RPMI7951 (cell line): Measurements from ENCODE around the gene GAREM1. TPM values are rescaled to one million over a fixed set of nuclear protein-coding genes. Genes with fewer than 3 reads are reported as not detected.
A peak's percentile ranks its signal among the peaks of the same experiment; 100 is the strongest.
"Not testable (repeated sequence)": the region's sequence is repeated elsewhere in the genome, so short reads cannot be mapped to it uniquely, and the experiment has no call there.

Source experiments
- DNase-seq: peaks from one replicate; pipeline ENCODE4 v3.0.0-alpha.2; 2012; ENCODE audit warnings: low read depth
- total RNA-seq: library from RNA; depleted of rRNA; stranded (reverse); fragments of >200 nt; shearing (Covaris generic); gene quantifications from 2 replicates; pipeline ENCODE4 v1.2.3, GENCODE V29; 2014

GAREM1 gene
- total RNA-seq, 1 experiment from 2014 or later, result 0.60 TPM

DNA sequence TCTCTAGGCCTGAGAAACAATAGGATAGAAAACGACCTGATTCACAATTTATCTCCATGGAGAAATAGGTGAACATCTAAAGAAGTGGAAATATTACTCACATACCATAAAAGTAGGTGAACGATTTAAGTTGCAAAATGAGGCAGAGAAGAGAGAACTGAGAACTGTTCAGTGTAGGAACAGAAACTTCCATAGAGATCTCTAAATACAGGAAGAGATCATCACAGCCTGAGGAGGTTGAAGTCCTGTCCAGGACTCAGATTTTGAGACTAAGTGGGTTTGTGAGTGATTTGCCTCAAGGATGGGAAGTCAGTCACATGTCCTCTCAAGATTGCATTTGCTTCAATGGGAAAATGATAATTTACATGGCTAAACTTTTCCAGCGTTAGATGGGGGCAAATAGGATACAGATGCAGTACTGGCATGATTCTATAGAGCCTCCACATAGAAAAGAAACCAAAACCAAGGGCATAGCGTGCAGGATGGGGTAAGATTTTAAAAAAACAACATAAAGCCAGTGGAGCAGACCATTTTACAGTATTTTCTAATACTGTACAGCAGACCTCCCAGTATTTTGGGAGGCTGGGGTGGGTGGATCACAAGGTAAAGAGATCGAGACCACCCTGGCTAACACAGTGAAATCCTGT is 212.0 kb downstream of the GAREM1 start:
- no peak for DNase-seq

DNA sequence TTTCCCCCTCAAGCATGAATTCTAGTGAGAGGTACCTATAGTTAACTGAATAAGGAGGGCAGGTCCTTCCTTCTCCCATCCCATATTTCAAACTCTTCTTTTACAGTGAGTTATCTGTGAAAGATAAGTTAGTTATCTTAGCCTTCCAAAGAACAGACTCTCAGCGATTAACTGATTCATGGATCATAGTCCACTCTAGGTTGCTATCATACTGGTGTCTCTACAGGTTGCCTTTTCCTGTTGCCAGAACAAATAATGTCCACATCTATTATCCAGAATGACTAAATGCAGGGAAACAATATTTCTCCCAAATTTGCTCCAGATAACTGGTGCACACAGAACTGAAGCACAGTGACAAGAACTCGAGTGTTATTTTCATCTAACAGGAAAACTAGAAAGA is 212.5 kb downstream of the GAREM1 start:
- DNase-seq, result no peak

- no peak for DNase-seq
Measured at GRCh38 chr18:32257084-32257785, 213.4 kb downstream of the GAREM1 start.

- DNase-seq, result no peak
Measured at GRCh38 chr18:32255570-32255969, 215.1 kb downstream of the GAREM1 start.

DNA sequence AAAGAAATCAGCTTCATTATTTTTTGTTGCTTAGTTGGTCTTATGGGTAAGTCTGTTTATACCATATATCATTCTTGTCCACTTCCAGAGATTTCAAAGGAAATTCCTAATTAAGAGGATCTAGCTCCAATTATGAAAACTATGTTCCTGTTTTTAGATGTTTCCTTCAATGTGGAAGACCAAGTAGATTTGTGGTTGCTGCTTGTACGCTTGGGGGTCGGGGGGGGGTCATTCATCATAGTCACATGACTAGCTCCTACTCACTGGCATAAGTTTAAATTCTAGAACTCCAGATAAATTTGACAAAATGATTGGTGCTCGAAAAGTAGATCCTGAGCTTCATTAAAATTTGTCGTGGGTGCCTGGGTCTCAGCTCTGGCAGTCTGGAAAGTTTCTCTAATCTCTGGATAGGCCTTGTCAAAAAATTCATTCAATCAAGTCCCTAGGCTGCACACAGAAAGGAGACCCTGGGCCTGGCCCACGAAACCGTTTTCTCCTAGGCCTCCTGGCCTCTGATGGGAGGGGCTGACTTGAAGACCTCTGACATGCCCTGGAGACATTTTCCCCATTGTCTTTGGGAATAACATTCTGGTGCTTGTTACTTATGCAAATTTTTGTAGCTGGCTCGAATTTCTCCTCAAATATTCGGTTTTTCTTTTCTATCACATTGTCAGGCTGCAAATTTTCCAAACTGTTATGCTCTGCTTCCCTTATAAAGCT is 218.4 kb downstream of the GAREM1 start:
- peak; percentile 13 for DNase-seq

DNA sequence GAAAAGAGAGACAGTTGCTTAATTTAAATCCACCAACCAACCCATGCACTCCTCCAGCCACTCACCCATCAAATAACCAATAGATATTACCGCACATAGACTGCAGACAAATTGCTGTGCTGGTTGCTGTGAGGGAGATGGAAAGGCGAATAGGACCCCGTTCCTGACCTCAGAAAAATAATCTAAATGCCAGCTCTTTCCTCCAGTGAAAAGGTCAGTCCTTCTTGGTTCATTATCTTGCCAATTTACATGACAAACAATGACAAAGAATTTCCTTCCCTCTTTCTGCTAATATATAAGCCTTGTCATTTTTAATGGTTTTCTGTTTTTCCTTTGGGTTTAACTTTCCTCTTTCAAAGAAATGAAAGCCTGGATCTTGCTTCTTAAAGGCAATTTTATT is 219.2 kb downstream of the GAREM1 start:
- no peak for DNase-seq

GRCh38 chr18:32249147-32249929 is 221.3 kb downstream of the GAREM1 start:
- no peak for DNase-seq

DNA sequence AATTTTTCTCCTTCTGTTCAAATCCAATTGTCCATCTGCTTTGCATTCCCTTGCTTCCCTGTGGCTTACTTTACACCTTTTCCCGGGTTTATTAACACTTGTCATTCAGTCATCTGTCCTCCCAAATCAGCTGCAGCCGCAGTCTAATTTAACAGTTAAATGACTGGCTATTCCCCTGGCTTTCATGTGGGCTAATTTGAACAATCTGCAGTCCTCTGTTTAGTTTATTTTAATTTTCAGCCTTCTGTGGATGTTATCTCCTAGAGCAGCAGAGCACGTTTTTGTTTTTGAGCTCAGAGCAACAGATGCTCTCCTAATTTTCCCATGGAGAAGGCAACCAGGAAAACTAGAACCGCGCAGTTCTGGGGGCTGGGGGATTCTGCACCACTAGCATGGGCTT is 225.8 kb downstream of the GAREM1 start:
- no peak for DNase-seq

DNA sequence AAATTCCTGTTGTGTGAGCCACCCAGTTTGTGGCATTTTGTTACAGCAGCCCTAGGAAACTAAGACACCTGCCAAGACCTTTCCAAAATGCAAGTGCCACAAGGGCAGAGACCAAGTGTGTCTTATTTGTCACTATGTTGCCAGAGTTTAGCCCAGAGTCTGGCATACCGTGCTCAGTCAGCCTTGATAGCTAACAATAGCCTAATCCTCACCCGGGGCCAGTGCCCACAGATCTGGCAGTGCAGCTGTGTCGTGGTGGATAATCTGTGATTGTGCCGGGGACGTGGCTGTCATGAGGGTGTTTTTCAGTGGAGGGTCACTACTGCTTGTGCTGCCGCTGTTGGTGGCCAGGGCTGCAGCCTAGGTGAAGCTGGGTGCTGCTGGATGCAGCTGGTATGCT is 227.3 kb downstream of the GAREM1 start:
- no peak for DNase-seq

DNA sequence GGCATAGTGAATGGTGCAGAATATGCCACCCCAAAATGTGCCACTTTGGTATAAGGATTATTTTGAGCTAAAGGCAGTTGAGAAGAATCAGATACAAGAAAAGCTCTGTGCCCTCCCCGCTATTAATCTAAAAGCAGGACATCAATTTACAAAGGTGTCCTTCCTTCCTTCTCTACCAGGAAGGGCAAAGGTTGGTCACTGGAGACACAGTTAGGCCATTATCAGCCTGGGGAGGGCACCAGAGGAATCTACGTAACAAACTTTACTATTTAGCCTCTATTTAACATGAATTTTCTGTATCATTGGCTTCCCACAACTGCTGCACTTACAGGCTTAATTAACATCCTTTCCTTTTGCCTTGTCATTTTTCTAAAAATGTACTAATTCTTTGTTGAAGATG is 228.3 kb downstream of the GAREM1 start:
- no peak for DNase-seq

GRCh38 chr18:32238635-32239268 is 231.9 kb downstream of the GAREM1 start:
- no peak for DNase-seq

DNA sequence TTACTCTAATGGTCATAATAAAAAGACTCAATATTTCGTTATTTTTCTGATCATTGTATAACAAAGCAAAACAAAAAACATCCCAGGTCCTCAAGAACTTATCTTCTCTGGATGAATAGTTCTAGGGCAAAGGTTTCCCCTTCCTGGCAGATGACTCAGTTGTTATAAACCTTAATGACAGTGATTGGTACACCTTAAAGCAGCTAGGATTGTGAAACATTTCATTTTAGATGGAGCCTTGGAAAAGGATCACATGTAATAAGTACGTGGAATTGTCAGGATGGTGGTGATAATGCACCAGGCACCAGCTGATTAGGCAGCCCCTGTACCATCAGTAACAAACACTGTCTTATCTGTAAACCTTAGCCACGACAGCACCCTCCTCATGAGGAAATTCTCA is 233.6 kb downstream of the GAREM1 start:
- DNase-seq, result no peak

- DNase-seq, result not testable (repeated sequence)
Measured at GRCh38 chr18:32233348-32233747, 237.3 kb downstream of the GAREM1 start.

DNA sequence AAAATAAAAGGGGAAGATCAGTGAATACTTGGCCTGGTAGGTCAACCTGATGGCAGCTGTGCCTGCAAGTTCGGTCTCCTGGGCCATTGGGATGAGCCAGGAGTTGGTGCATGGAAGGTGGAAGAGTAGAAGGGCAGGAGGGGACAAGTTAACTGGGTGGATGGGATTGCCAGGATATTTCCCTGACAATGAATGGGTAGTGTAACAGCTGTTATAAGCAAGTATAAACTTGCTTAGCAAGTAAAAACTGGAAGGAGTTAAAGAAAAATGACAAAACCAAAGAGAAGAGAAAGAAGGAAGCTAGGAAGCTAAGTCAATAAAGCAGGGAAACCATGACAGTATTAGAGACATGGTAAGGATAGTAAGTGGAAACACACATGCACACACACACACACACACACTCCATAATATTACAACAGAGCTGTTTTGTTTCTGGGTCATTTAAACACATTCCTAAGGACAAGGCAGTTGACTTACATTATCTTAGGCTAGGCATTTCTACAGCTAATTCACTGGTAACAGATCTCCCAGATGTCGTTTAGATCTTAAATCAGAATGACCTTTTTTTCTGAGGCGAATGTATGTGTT is 251.2 kb downstream of the GAREM1 start:
- DNase-seq, result no peak

GRCh38 chr18:32216390-32216789 is 254.3 kb downstream of the GAREM1 start:
- no peak for DNase-seq

- no peak for DNase-seq
Measured at GRCh38 chr18:32213693-32214092, 257.0 kb downstream of the GAREM1 start.
